Endodermal cell (in vitro differentiated cells): Measurements from ENCODE around the gene ZNF132. TPM values are rescaled to one million over a fixed set of nuclear protein-coding genes. Genes with fewer than 3 reads are reported as not detected.
"Not testable (repeated sequence)": the region's sequence is repeated elsewhere in the genome, so short reads cannot be mapped to it uniquely, and the experiment has no call there.

Experiments used
- DNase-seq: peaks from one replicate; pipeline ENCODE4 v3.0.0-alpha.2; 2017
- H3K27ac ChIP-seq: 2 replicates; pipeline ENCODE4 v1.5.1; 2013; ENCODE audit warnings: mild to moderate bottlenecking, low read depth, low read length, moderate library complexity
- H3K27me3 ChIP-seq: 2 replicates; pipeline ENCODE4 v1.6.1; 2013; ENCODE audit warnings: mild to moderate bottlenecking, low read length, moderate library complexity; ENCODE audit not compliant: insufficient read depth, control insufficient read depth, poor library complexity, severe bottlenecking
- H3K36me3 ChIP-seq: 2 replicates; pipeline ENCODE4 v1.7.0; 2013; ENCODE audit warnings: mild to moderate bottlenecking, low read length, moderate library complexity; ENCODE audit not compliant: control insufficient read depth, insufficient read depth
- H3K4me1 ChIP-seq: one replicate; pipeline ENCODE4 v1.7.0; 2013; ENCODE audit warnings: low read length; ENCODE audit not compliant: control insufficient read depth, insufficient read depth
- H3K4me3 ChIP-seq: 2 replicates; pipeline ENCODE4 v1.5.1; 2013; ENCODE audit warnings: mild to moderate bottlenecking, low read length, moderate library complexity
- H3K9ac ChIP-seq: 2 replicates; pipeline ENCODE4 v1.6.1; 2013; ENCODE audit warnings: mild to moderate bottlenecking, low read length, moderate library complexity; ENCODE audit not compliant: poor library complexity, severe bottlenecking; ENCODE audit errors: extremely low read depth
- H3K9me3 ChIP-seq: 2 replicates; pipeline ENCODE4 v1.6.1; 2013; ENCODE audit warnings: mild to moderate bottlenecking, low read length, moderate library complexity; ENCODE audit not compliant: control insufficient read depth
- H3K27ac Mint-ChIP-seq: 2 replicates; pipeline ENCODE4 v1.8.0; 2020; ENCODE audit warnings: mixed read lengths
- H3K27me3 Mint-ChIP-seq: 2 replicates; pipeline ENCODE4 v1.8.0; 2021; ENCODE audit warnings: mild to moderate bottlenecking, mixed read lengths; ENCODE audit not compliant: insufficient read depth
- H3K36me3 Mint-ChIP-seq: 2 replicates; pipeline ENCODE4 v1.8.0; 2020; ENCODE audit warnings: low read depth, mixed read lengths
- H3K4me1 Mint-ChIP-seq: 2 replicates; pipeline ENCODE4 v1.8.0; 2020; ENCODE audit warnings: mixed read lengths
- H3K4me3 Mint-ChIP-seq: 2 replicates; pipeline ENCODE4 v1.8.0; 2020; ENCODE audit warnings: mild to moderate bottlenecking, moderate library complexity, mixed read lengths
- H3K9me3 Mint-ChIP-seq: 2 replicates; pipeline ENCODE4 v1.8.0; 2020; ENCODE audit warnings: mild to moderate bottlenecking, mixed read lengths
- WGBS, 2 experiments: methylation state at CpG; one replicate each; pipeline versions ENCODE4 v1.1.5 to v1.1.7; 2013; ENCODE audit warnings: missing lambda C conversion rate in 2 of 2, mixed read lengths in 1 of 2; ENCODE audit not compliant: insufficient coverage in 1 of 2, insufficient read length in 1 of 2; 5-methylcytosine and 5-hydroxymethylcytosine counted together
- long read RNA-seq, 4 experiments: library from polyadenylated mRNA in 2 of 4; library from RNA in 1 of 4; library from capped mRNA in 1 of 4; stranded (forward) in 3 of 4; unstranded in 1 of 4; transcript quantifications; one replicate each; pipeline ENCODE4 v2.0.0, GENCODE V29; 2020 to 2021; ENCODE audit warnings: inconsistent platforms in 1 of 4
- polyA plus RNA-seq, 2 experiments: library from polyadenylated mRNA; stranded (reverse); fragments of 50-300 nt; gene quantifications; one replicate each; pipeline ENCODE4 v1.2.3, GENCODE V29; 2013
- total RNA-seq, 2 donors: library from RNA; stranded (reverse); fragmentation: NEBNext Ultra II Directional in 1 of 2; extraction: Animal tissue kit (Norgen Biotek cat#: 25700) in 1 of 2; gene quantifications; 2 replicates in 1 of 2; 3 replicates in 1 of 2; pipeline ENCODE4 v1.2.1, GENCODE V29; 2021
- TF ChIP-seq, protein P1 (sequence below): fragments of 200-600 bp; sonication (generic); conservative IDR thresholded peaks from 2 replicates; pipeline ENCODE4 v1.5.0; 2021; ENCODE audit warnings: antibody characterized with exemption, mild to moderate bottlenecking

Gene ZNF132
- total RNA-seq, result 1 to 10 TPM in 1 of 2 donors, under 1 TPM in 1; 0.71 to 1.2 TPM
- 3.3 TPM for polyA plus RNA-seq (2013, experiment 1 of 2)
- 2.6 TPM for polyA plus RNA-seq (2013, experiment 2 of 2)
- long read RNA-seq, experiment 1, partial matches to known transcripts, result 0 of 1 reads
- long read RNA-seq, experiment 1, other reads (novel, unspliced or antisense), result 0 of 1 reads
- long read RNA-seq, experiment 2, result 0 reads
- long read RNA-seq, experiment 3, partial matches to known transcripts, result 0 of 4 reads
- long read RNA-seq, experiment 3, other reads (novel, unspliced or antisense), result 0 of 4 reads
- long read RNA-seq, experiment 4, result 0 reads

DNA sequence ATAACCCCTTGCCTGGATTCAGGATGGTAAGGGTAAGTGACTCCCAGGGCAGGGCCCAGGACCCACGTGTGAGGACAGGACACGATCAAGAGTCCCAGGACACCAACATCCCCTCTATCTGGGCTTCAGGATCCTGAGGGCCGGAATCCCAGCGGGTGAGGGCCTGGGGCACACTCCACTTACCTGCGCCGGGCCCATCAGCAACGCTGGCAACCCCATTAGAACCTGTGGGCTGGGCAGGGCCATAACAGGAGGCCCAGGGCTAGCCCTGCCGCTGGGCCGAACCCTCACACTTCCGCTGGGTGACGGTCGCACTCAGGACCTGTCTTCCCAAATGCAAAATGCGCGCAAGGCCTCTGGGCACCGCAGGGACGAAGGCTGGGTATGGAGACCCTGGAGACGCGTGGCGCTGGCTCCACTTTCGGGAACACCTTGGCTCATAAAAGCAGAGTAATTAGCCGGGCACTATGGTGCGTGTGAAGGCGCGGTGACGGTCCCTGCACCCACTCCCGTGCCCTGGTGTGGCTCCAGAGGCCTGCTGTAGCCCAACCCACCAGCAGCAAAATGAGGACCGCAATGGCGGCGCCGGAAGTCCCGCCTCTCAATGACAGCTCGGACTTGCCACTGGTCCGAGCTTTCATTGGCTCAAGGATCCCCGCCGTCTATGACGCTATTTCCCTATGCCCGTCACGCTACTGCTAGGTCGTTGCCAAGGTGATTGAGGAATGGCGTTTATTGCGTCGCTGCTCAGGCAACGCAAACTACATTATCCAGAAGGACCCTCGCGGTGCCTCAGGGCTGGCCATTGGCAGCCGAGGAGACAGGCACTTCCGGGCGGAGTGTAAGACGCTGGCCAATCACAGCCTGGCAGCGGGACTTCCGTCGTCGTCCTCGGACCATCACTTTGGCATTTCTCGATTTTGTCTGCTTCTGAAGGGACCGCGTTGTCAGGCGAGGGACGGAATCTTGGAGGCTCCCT lies at the start of gene ZNF132:
Gene ZNF132, minus strand, starts transcription at position 578 of the 979 bp plus-strand sequence. Its CDS starts 332 bp downstream, at position 246.
- peaks cover 58% of the 10 kb centered on the region for H3K27me3 Mint-ChIP-seq
- H3K4me3 Mint-ChIP-seq, result peak within 1 kb of the TSS; percentile 59
- TF ChIP-seq, protein P1, sequence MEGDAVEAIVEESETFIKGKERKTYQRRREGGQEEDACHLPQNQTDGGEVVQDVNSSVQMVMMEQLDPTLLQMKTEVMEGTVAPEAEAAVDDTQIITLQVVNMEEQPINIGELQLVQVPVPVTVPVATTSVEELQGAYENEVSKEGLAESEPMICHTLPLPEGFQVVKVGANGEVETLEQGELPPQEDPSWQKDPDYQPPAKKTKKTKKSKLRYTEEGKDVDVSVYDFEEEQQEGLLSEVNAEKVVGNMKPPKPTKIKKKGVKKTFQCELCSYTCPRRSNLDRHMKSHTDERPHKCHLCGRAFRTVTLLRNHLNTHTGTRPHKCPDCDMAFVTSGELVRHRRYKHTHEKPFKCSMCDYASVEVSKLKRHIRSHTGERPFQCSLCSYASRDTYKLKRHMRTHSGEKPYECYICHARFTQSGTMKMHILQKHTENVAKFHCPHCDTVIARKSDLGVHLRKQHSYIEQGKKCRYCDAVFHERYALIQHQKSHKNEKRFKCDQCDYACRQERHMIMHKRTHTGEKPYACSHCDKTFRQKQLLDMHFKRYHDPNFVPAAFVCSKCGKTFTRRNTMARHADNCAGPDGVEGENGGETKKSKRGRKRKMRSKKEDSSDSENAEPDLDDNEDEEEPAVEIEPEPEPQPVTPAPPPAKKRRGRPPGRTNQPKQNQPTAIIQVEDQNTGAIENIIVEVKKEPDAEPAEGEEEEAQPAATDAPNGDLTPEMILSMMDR, result no peak
- DNase-seq, result peak; percentile 67
- Histone ChIP-seq H3K9ac (peak within 1 kb of the TSS; percentile 50), H3K4me3 (peak within 1 kb of the TSS; percentile 88), H3K27me3 (peaks cover 27% of the 10 kb centered on the region), H3K36me3 (peaks cover 22% of the 10 kb centered on the region), H3K4me1 (no peaks in the 10 kb centered on the region), H3K9me3 (peaks cover 58% of the 10 kb centered on the region), H3K27ac (no peak within 1 kb of the TSS)
- 16 to 26% methylated on average over 32 to 59 of the region's 59 CpGs for WGBS, 2 experiments
- peaks cover 37% of the 10 kb centered on the region for H3K36me3 Mint-ChIP-seq
- peaks cover 79% of the 10 kb centered on the region for H3K9me3 Mint-ChIP-seq
- H3K4me1 Mint-ChIP-seq, result no peaks in the 10 kb centered on the region
- peak within 1 kb of the TSS; percentile 44 for H3K27ac Mint-ChIP-seq

DNA sequence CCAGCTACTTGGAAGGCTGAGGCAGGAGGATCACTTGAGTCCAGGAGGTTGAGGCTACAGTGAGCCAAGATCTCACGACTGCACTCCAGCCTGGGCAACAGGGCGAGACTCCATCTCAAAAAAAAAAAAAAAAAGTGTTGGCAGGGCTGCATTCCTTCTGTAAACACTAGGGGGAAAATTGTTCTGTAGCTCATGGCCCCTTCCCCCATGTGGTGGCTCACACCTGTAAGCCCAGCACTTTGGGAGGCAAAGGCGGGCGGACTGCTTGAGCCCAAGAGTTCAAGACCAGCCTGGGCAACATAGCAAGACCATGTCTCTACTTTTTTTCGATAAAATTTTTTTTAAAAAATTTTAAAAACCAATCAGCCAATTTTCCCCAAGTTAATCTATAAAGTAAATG lies 44.4 kb upstream of the ZNF132 start:
- H3K4me3 ChIP-seq, H3K36me3 ChIP-seq, H3K4me1 ChIP-seq, H3K36me3 Mint-ChIP-seq, H3K4me1 Mint-ChIP-seq, H3K9me3 Mint-ChIP-seq, H3K27ac ChIP-seq, H3K27me3 ChIP-seq, DNase-seq, H3K9ac ChIP-seq, H3K27me3 Mint-ChIP-seq, H3K4me3 Mint-ChIP-seq, H3K9me3 ChIP-seq, H3K27ac Mint-ChIP-seq: not testable (repeated sequence)
- WGBS, 2 experiments, result 96% methylated on average over 5 of the region's 5 CpGs; no CpG with 5 or more reads in 1 of the 2 experiments
- TF ChIP-seq, protein P1, result peak; percentile 50

DNA sequence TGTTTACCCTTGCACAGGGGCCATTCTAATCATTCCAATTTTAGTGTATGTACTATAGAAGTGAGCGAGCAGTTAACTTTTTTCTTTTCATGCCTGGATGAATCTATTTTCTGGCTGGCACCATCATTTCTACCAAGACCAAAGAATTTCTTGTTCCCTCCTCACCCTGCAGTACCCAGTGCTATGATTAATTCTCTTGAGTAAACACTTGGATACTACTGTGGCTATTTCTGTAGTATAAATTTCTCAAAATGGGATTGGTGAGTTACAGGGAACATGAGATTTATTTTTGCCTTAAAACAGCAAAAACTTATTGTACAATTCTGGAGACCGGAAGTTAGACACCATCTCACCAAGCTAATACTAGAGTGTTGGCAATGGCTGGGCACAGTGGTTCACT lies 43.8 kb upstream of the ZNF132 start:
- H3K36me3 ChIP-seq, result no peaks in the 10 kb centered on the region
- peaks cover 5% of the 10 kb centered on the region for H3K36me3 Mint-ChIP-seq
- no peaks in the 10 kb centered on the region for H3K4me1 Mint-ChIP-seq
- no peaks in the 10 kb centered on the region for H3K27me3 Mint-ChIP-seq
- H3K9me3 Mint-ChIP-seq, result no peaks in the 10 kb centered on the region
- no peak overlapping the region for H3K27ac Mint-ChIP-seq
- no peak overlapping the region for H3K4me3 ChIP-seq
- TF ChIP-seq, protein P1, result no peak
- H3K9ac ChIP-seq, result no peak overlapping the region
- no peak overlapping the region for H3K4me3 Mint-ChIP-seq
- H3K4me1 ChIP-seq, result no peaks in the 10 kb centered on the region
- no peak overlapping the region for H3K27ac ChIP-seq
- 89 to 96% methylated on average over 1 to 2 of the region's 2 CpGs for WGBS, 2 experiments
- DNase-seq, result no peak
- H3K27me3 ChIP-seq, result no peaks in the 10 kb centered on the region
- H3K9me3 ChIP-seq, result no peaks in the 10 kb centered on the region
